HepG2 (cell line): ENCODE data around the gene ANO1. TPM values are rescaled to one million over a fixed set of nuclear protein-coding genes. Genes with fewer than 3 reads are reported as not detected.

Source experiments
- ATAC-seq: fragments of 200-7000 bp; cut with Tn5 transposase; 3 replicates; pipeline ENCODE4 v1.9.1; 2020; ENCODE audit warnings: mild to moderate bottlenecking, moderate library complexity
- BruUV-seq: library from RNA; stranded (reverse); fragments of 400-500 nt; replicated peaks from 2 replicates; lab custom pipeline; 2021; lab: Mats Ljungman, UMichigan
- CTCF ChIA-PET: fragments of 300-600 bp; formaldehyde crosslinking; extraction: SDS; loops from one replicate; lab custom pipeline; 2021; ENCODE audit warnings: low total read pairs, inconsistent platforms, low intra/inter-chr PET ratio; lab: Yijun Ruan, JAX
- POLR2A ChIA-PET: fragments of 350-600 bp; sonication (Branson Sonifier 250); formaldehyde crosslinking; loops from one replicate; lab custom pipeline; 2020; ENCODE audit warnings: antibody characterized with exemption, inconsistent platforms; lab: Yijun Ruan, JAX
- DNase-seq: peaks from one replicate; pipeline ENCODE4 v3.0.0-alpha.2; 2015; ENCODE audit warnings: low spot score
- FAIRE-seq: peaks from 3 replicates; lab custom pipeline; 2011; peaks lifted over from hg19 to GRCh38; lab: Jason Lieb, UNC
- H2AFZ ChIP-seq: one replicate; pipeline ENCODE4 v1.6.1; 2011; ENCODE audit warnings: low read length, inconsistent platforms
- H3K27ac ChIP-seq: fragments of 300-600 bp; 3 replicates; pipeline ENCODE4 v1.8.0; 2011; ENCODE audit warnings: mixed run types, mild to moderate bottlenecking, mixed read lengths, low read length, inconsistent platforms; ENCODE audit not compliant: insufficient read depth; ENCODE audit errors: extremely low read length
- H3K27me3 ChIP-seq, 2 experiments: fragments of 200-600 bp in 1 of 2; 2 replicates in 1 of 2; 3 replicates in 1 of 2; pipeline versions ENCODE4 v1.6.0 to v1.8.0; 2011; ENCODE audit warnings: low read length in 2 of 2, mild to moderate bottlenecking in 2 of 2, moderate library complexity in 2 of 2, inconsistent platforms in 1 of 2; ENCODE audit not compliant: insufficient read depth in 2 of 2, control insufficient read depth in 1 of 2
- H3K36me3 ChIP-seq, 2 experiments: fragments of 200-600 bp in 1 of 2; replicated peaks in 1 of 2; 2 replicates in 1 of 2; 3 replicates in 1 of 2; pipeline versions ENCODE4 v1.5.1 to v1.8.0; 2011; ENCODE audit warnings: low read length in 2 of 2, inconsistent platforms in 1 of 2; ENCODE audit not compliant: insufficient read depth in 2 of 2, control insufficient read depth in 1 of 2
- H3K4me1 ChIP-seq: 2 replicates; pipeline ENCODE4 v1.5.1; 2012; ENCODE audit warnings: low read length, inconsistent platforms; ENCODE audit not compliant: insufficient read depth
- H3K4me2 ChIP-seq: 2 replicates; pipeline ENCODE4 v1.6.0; 2011; ENCODE audit warnings: low read depth, low read length, inconsistent platforms
- H3K4me3 ChIP-seq, 3 experiments: fragments of 200-600 bp in 1 of 3; sonication (generic), shearing (Covaris generic) in 1 of 3; replicated peaks in 1 of 3; 2 replicates each; pipeline ENCODE4 v1.5.1; 2011 to 2016; ENCODE audit warnings: low read length in 3 of 3, inconsistent platforms in 2 of 3, low read depth in 2 of 3, mild to moderate bottlenecking in 2 of 3, control low read depth in 1 of 3, mixed read lengths in 1 of 3; ENCODE audit not compliant: insufficient read depth in 1 of 3
- H3K79me2 ChIP-seq: one replicate; pipeline ENCODE4 v1.6.1; 2011; ENCODE audit warnings: low read length, inconsistent platforms; ENCODE audit not compliant: insufficient read depth
- H3K9ac ChIP-seq: 2 replicates; pipeline ENCODE4 v1.6.0; 2011; ENCODE audit warnings: mild to moderate bottlenecking, low read depth, low read length, inconsistent platforms; ENCODE audit not compliant: insufficient read depth
- H3K9me3 ChIP-seq: 2 replicates; pipeline ENCODE4 v1.5.1; 2012; ENCODE audit warnings: mild to moderate bottlenecking, low read length
- H4K20me1 ChIP-seq: 2 replicates; pipeline ENCODE4 v1.6.0; 2011; ENCODE audit warnings: inconsistent platforms, mild to moderate bottlenecking, low read length, moderate library complexity; ENCODE audit not compliant: insufficient read depth
- NR1H2 ChIP-seq: sonication (generic); formaldehyde crosslinking; IDR thresholded peaks from 2 replicates; pipeline ENCODE4 v1.8.1; 2022; ENCODE audit warnings: low read depth, missing genetic modification reagents, borderline replicate concordance
- PCBP2 ChIP-seq: fragments of 200-400 bp; formaldehyde crosslinking; optimal IDR thresholded peaks from 2 replicates; pipeline ENCODE3; 2018; ENCODE audit warnings: low read length, low read depth; ENCODE audit not compliant: poor library complexity, severe bottlenecking
- PHF21A ChIP-seq: sonication (generic); formaldehyde crosslinking; IDR thresholded peaks from 2 replicates; pipeline ENCODE4 v1.5.0; 2020; ENCODE audit warnings: mild to moderate bottlenecking, missing genetic modification reagents
- POLR2A ChIP-seq, 2 experiments: IDR thresholded peaks; 2 replicates each; pipeline ENCODE4 v1.6.1; 2011; ENCODE audit warnings: low read depth in 2 of 2, low read length in 2 of 2, mild to moderate bottlenecking in 1 of 2, moderate library complexity in 1 of 2; ENCODE audit not compliant: insufficient read depth in 1 of 2
- RBM39 ChIP-seq: fragments of 200-400 bp; formaldehyde crosslinking; IDR thresholded peaks from one replicate; pipeline ENCODE4 v1.6.1; 2018; ENCODE audit warnings: antibody characterized with exemption, mild to moderate bottlenecking, low read depth, low read length; ENCODE audit not compliant: poor library complexity, severe bottlenecking
- SAP130 ChIP-seq: IDR thresholded peaks from 2 replicates; pipeline ENCODE4 v1.6.1; 2016; ENCODE audit warnings: low read depth
- ZFP36L1 ChIP-seq: sonication (generic); formaldehyde crosslinking; IDR thresholded peaks from 2 replicates; pipeline ENCODE4 v1.8.0; 2022; ENCODE audit warnings: mild to moderate bottlenecking, missing genetic modification reagents, moderate library complexity
- ZKSCAN1 ChIP-seq: fragments of 150-350 bp; IDR thresholded peaks from 2 replicates; pipeline ENCODE4 v1.6.1; 2014; ENCODE audit warnings: low read length
- ZNF564 ChIP-seq: sonication (generic); formaldehyde crosslinking; IDR thresholded peaks from 2 replicates; pipeline ENCODE4 v1.8.1; 2023; ENCODE audit warnings: mild to moderate bottlenecking, missing genetic modification reagents
- ZNF724P ChIP-seq: sonication (generic); formaldehyde crosslinking; IDR thresholded peaks from 2 replicates; pipeline ENCODE4 v1.8.0; 2022; ENCODE audit warnings: missing genetic modification reagents, borderline replicate concordance
- ZNF816 ChIP-seq: sonication (generic); formaldehyde crosslinking; IDR thresholded peaks from 2 replicates; pipeline ENCODE4 v1.8.0; 2022; ENCODE audit warnings: missing genetic modification reagents, mild to moderate bottlenecking, borderline replicate concordance
- WGBS: methylation state at CpG from one replicate; pipeline ENCODE4 v1.1.6; 2017; ENCODE audit warnings: low lambda C conversion rate; 5-methylcytosine and 5-hydroxymethylcytosine counted together
- in situ Hi-C: cut with HindIII; loops from 2 replicates; pipeline ENCODE4 v1.10.0; 2017; ENCODE audit warnings: low pct_unique_long_range_greater_than_20kb; ENCODE audit not compliant: extremely low pct_ligation_motif_present
- intact Hi-C: fragments of 100-400 bp; cut with micrococcal nuclease; formaldehyde crosslinking; loops from one replicate; pipeline ENCODE4 v1.10.0; 2022; ENCODE audit not compliant: unreplicated experiment
- polyA plus RNA-seq, 8 experiments: library from polyadenylated mRNA; depleted of rRNA in 3 of 8; stranded (reverse) in 7 of 8; unstranded in 1 of 8; fragments of >200 nt; fragmentation: Illumina TruSeq in 4 of 8; extraction: Trizol in 4 of 8; gene quantifications; 2 replicates each; pipeline versions ENCODE4 v1.2.1 to v1.2.3, GENCODE V29; 2011 to 2016; ENCODE audit warnings: low read depth in 4 of 8, missing spikeins in 1 of 8, mixed read lengths in 1 of 8; ENCODE audit not compliant: insufficient read depth in 1 of 8
- total RNA-seq, 5 experiments: library from RNA; depleted of rRNA; stranded (reverse); fragments of >200 nt; fragmentation: Illumina TruSeq; extraction: Trizol; gene quantifications; 2 replicates each; pipeline ENCODE4 v1.2.3, GENCODE V29; 2016; ENCODE audit warnings: low read depth in 1 of 5
- TF ChIP-seq, protein P1 (sequence below): sonication (generic); formaldehyde crosslinking; IDR thresholded peaks from 2 replicates; pipeline ENCODE4 v1.4.0; 2020; ENCODE audit warnings: mild to moderate bottlenecking, missing genetic modification reagents
- TF ChIP-seq, protein P2 (sequence below): sonication (generic); formaldehyde crosslinking; IDR thresholded peaks from 2 replicates; pipeline ENCODE4 v1.5.0; 2020; ENCODE audit warnings: missing genetic modification reagents

The ANO1 gene
- total and polyA plus RNA-seq, 2 of the 13 experiments (the other 11 are each of a cell fraction or from before 2014, with no cell fraction given), result not detected

DNA sequence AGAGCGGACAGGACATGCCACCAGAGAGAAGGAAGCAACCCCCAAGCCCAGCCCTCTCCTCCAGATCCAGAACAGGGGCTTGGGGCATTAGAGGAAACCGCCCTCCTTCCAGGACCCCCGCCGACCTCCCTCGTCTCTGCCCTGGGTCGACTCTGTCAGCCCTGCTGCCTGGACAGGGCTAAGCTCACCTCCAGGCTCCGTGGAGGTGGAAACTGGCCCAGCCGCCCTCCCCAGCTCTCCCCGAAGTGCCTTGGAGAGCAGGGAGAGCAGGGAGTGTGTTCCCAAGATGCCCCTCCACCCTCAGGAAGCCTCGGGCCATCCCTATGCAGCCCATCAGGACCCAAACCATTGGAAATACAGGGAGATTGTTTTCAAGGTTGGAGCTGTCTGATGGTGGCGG lies 26.8 kb downstream of the ANO1 start:
- in situ Hi-C loops (no loop called here), intact Hi-C loops (no loop called here)
- H3K9me3 ChIP-seq, result no peaks in the 10 kb centered on the region
- no peak for TF ChIP-seq ZNF564 (CRISPR knock-in tag)
- TF ChIP-seq POLR2A (IDR thresholded peaks at IDR 0.05; ENCODE audit: insufficient read depth in 1 of 2, low read depth in 2 of 2, low read length in 2 of 2), result no peak
- TF ChIP-seq, protein P1, sequence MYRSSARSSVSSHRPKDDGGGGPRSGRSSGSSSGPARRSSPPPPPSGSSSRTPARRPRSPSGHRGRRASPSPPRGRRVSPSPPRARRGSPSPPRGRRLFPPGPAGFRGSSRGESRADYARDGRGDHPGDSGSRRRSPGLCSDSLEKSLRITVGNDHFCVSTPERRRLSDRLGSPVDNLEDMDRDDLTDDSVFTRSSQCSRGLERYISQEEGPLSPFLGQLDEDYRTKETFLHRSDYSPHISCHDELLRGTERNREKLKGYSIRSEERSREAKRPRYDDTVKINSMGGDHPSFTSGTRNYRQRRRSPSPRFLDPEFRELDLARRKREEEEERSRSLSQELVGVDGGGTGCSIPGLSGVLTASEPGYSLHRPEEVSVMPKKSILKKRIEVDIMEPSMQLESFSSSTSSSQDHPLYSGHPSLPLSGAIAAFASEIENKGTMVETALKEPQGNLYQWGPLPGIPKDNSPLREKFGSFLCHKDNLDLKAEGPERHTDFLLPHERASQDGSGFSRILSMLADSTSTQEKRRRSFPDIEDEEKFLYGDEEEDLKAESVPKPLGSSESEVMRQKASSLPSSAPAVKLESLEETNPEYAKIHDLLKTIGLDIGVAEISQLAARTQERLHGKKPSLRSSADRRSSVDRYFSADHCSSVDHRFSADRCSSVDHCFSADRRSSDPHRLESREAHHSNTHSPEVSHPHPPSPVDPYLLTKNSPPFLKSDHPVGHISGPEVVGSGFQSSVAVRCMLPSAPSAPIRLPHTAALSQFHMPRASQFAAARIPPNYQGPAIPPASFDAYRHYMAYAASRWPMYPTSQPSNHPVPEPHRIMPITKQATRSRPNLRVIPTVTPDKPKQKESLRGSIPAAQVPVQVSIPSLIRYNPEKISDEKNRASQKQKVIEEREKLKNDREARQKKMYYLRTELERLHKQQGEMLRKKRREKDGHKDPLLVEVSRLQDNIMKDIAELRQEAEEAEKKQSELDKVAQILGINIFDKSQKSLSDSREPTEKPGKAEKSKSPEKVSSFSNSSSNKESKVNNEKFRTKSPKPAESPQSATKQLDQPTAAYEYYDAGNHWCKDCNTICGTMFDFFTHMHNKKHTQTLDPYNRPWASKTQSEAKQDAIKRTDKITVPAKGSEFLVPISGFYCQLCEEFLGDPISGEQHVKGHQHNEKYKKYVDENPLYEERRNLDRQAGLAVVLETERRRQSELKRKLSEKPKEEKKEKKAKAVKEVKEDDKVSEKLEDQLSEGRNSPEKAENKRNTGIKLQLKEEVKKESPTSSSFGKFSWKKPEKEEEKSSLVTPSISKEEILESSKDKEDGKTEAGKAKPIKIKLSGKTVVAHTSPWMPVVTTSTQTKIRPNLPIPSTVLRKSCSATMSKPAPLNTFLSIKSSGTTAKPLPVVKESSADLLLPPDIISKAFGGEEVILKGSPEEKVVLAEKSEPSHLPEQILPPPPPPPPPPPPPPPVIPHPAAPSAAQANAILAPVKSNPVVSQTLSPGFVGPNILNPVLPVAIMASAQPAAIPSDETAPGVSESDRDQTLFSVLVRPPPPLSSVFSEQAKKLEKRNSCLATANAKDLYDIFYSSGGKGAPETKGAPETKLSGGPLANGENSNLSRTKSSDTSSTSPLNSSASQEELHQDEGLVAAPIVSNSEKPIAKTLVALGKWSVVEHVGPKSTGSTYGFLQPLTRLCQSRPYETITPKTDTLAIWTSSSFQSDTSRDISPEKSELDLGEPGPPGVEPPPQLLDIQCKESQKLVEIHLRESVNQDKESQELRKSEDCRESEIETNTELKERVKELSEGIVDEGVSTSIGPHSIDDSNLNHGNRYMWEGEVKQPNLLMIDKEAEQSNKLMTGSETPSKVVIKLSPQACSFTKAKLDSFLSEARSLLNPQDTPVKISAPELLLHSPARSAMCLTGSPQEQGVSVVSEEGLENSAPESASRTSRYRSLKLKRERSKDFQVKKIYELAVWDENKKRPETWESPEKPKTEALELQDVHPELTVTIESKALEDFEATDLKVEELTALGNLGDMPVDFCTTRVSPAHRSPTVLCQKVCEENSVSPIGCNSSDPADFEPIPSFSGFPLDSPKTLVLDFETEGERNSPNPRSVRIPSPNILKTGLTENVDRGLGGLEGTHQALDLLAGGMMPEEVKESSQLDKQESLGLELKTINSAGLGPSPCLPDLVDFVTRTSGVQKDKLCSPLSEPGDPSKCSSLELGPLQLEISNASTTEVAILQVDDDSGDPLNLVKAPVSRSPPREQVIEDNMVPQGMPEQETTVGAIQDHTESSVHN, result no peak
- TF ChIP-seq ZFP36L1 (CRISPR knock-in tag), result no peak
- no peak for TF ChIP-seq ZKSCAN1
- TF ChIP-seq PCBP2, result no peak
- no peak for TF ChIP-seq SAP130 (CRISPR knock-in tag)
- TF ChIP-seq ZNF724P (CRISPR knock-in tag), result no peak
- no peak for TF ChIP-seq ZNF816
- no peak for TF ChIP-seq RBM39
- TF ChIP-seq, protein P2, sequence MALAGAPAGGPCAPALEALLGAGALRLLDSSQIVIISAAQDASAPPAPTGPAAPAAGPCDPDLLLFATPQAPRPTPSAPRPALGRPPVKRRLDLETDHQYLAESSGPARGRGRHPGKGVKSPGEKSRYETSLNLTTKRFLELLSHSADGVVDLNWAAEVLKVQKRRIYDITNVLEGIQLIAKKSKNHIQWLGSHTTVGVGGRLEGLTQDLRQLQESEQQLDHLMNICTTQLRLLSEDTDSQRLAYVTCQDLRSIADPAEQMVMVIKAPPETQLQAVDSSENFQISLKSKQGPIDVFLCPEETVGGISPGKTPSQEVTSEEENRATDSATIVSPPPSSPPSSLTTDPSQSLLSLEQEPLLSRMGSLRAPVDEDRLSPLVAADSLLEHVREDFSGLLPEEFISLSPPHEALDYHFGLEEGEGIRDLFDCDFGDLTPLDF (CRISPR knock-in tag), result no peak
- TF ChIP-seq NR1H2 (CRISPR knock-in tag), result no peak
- TF ChIP-seq PHF21A (CRISPR knock-in tag), result no peak
- H3K79me2 ChIP-seq, result no peaks in the 10 kb centered on the region
- no peak for DNase-seq
- no peak overlapping the region for H3K4me3 ChIP-seq
- H3K4me1 ChIP-seq, result no peaks in the 10 kb centered on the region
- ChIA-PET CTCF (no interaction called here), POLR2A (no interaction called here)
- H3K27ac ChIP-seq, result no peak overlapping the region
- no TSS peak for BruUV-seq
- H3K4me2 ChIP-seq, result no peak overlapping the region
- ATAC-seq, result no peak
- no peak for FAIRE-seq
- 36% methylated on average over 4 of the region's 11 CpGs for WGBS
- 0 out of 2 replicates have a peak, but pooled peaks cover 2% of the 10 kb centered on the region for H4K20me1 ChIP-seq
- no peak overlapping the region for H2AFZ ChIP-seq
- no peaks in the 10 kb centered on the region for H3K36me3 ChIP-seq
- peaks cover 21 to 85% of the 10 kb centered on the region in 2 experiments for H3K27me3 ChIP-seq
- H3K9ac ChIP-seq, result no peak overlapping the region
